ENCODE data around the gene MARCHF10.

The MARCHF10 gene

GRCh38 chr17:62666061-62666800 lies 141.9 kb downstream of the MARCHF10 start:
- DNase-seq (ENCODE audit: insufficient read length, low spot score) (no peak), FAIRE-seq (peak; percentile 52)

GRCh38 chr17:62665599-62665998 lies 142.5 kb downstream of the MARCHF10 start:
- FAIRE-seq (no peak), DNase-seq (ENCODE audit: insufficient read length, low spot score) (no peak)

- FAIRE-seq (peak; percentile 85), DNase-seq (ENCODE audit: insufficient read length, low spot score) (no peak)
Observed at GRCh38 chr17:62664336-62665120, 143.6 kb downstream of the MARCHF10 start.

GRCh38 chr17:62663304-62663703 lies 144.8 kb downstream of the MARCHF10 start:
- peak; percentile 54 for FAIRE-seq
- DNase-seq (ENCODE audit: insufficient read length, low spot score): no peak

- no peak for FAIRE-seq
- DNase-seq (ENCODE audit: insufficient read length, low spot score): no peak
Observed at GRCh38 chr17:62662855-62663254, 145.3 kb downstream of the MARCHF10 start.

GRCh38 chr17:62661337-62661736 lies 146.8 kb downstream of the MARCHF10 start:
- DNase-seq (ENCODE audit: insufficient read length, low spot score) (no peak), FAIRE-seq (no peak)

GRCh38 chr17:62660629-62661118 lies 147.4 kb downstream of the MARCHF10 start:
- no peak for DNase-seq (ENCODE audit: insufficient read length, low spot score)
- FAIRE-seq: no peak

GRCh38 chr17:62658136-62658920 lies 149.8 kb downstream of the MARCHF10 start:
- DNase-seq (ENCODE audit: insufficient read length, low spot score) (no peak), FAIRE-seq (no peak)

- no peak for DNase-seq (ENCODE audit: insufficient read length, low spot score)
- no peak for FAIRE-seq
Observed at GRCh38 chr17:62657690-62658089, 150.4 kb downstream of the MARCHF10 start.

- no peak for DNase-seq (ENCODE audit: insufficient read length, low spot score)
- peak; percentile 69 for FAIRE-seq
Observed at GRCh38 chr17:62657145-62657665, 150.9 kb downstream of the MARCHF10 start.

- DNase-seq (ENCODE audit: insufficient read length, low spot score): no peak
- FAIRE-seq: no peak
Observed at GRCh38 chr17:62656446-62656845, 151.7 kb downstream of the MARCHF10 start.

- DNase-seq (ENCODE audit: insufficient read length, low spot score): no peak
- no peak for FAIRE-seq
Observed at GRCh38 chr17:62655656-62656055, 152.5 kb downstream of the MARCHF10 start.

GRCh38 chr17:62653826-62654761 lies 154.0 kb downstream of the MARCHF10 start:
- peak; percentile 92 for FAIRE-seq
- no peak for DNase-seq (ENCODE audit: insufficient read length, low spot score)

GRCh38 chr17:62653002-62653825 lies 154.9 kb downstream of the MARCHF10 start:
- no peak for FAIRE-seq

GRCh38 chr17:62652251-62653001 lies 155.7 kb downstream of the MARCHF10 start:
- peak; percentile 73 for DNase-seq (ENCODE audit: insufficient read length, low spot score)
- FAIRE-seq: peak; percentile 95

More at GRCh38 chr17:62653002-62653825, 154.9 kb downstream of the MARCHF10 start:
- peak; percentile 77 for DNase-seq (ENCODE audit: insufficient read length, low spot score)
